GM23338 (cell line): ENCODE data around the gene MAGI1. TPM values are rescaled to one million over a fixed set of nuclear protein-coding genes. Genes with fewer than 3 reads are reported as not detected.
"Not testable (repeated sequence)": the region's sequence is repeated elsewhere in the genome, so short reads cannot be mapped to it uniquely, and the experiment has no call there.

Experiments used
- ATAC-seq: fragments of 200-7000 bp; cut with Tn5 transposase; 3 replicates; pipeline ENCODE4 v1.9.1; 2020
- DNase-seq: peaks from one replicate; pipeline ENCODE4 v3.0.0-alpha.2; 2015; ENCODE audit warnings: low spot score
- H2AFZ ChIP-seq: fragments of 200-600 bp; sonication (generic); 2 replicates; pipeline ENCODE4 v1.8.0; 2016; ENCODE audit warnings: antibody characterized with exemption, mild to moderate bottlenecking, moderate library complexity
- H3F3A ChIP-seq: fragments of 200-600 bp; sonication (generic); replicated peaks from 2 replicates; pipeline ENCODE4 v1.8.0; 2017; ENCODE audit warnings: antibody characterized with exemption, mixed run types, low read depth
- H3K27ac ChIP-seq: fragments of 200-600 bp; sonication (generic); 2 replicates; pipeline ENCODE4 v1.6.1; 2016; ENCODE audit warnings: low read depth
- H3K27me3 ChIP-seq: fragments of 200-600 bp; sonication (generic); 2 replicates; pipeline ENCODE4 v1.8.0; 2016; ENCODE audit warnings: mild to moderate bottlenecking, mixed run types, moderate library complexity; ENCODE audit not compliant: insufficient read depth
- H3K36me3 ChIP-seq: fragments of 200-600 bp; sonication (generic); 2 replicates; pipeline ENCODE4 v1.8.0; 2016; ENCODE audit warnings: mild to moderate bottlenecking; ENCODE audit not compliant: insufficient read depth
- H3K4me1 ChIP-seq: fragments of 200-600 bp; sonication (generic); 2 replicates; pipeline ENCODE4 v1.8.0; 2016; ENCODE audit warnings: mild to moderate bottlenecking, moderate library complexity; ENCODE audit not compliant: insufficient read depth
- H3K4me2 ChIP-seq: fragments of 200-600 bp; sonication (generic); 2 replicates; pipeline ENCODE4 v1.7.1; 2017; ENCODE audit warnings: mixed run types
- H3K4me3 ChIP-seq: fragments of 200-600 bp; sonication (generic); 2 replicates; pipeline ENCODE4 v1.6.1; 2016; ENCODE audit warnings: mixed run types
- H3K79me2 ChIP-seq: fragments of 200-600 bp; sonication (generic); replicated peaks from 2 replicates; pipeline ENCODE4 v1.8.0; 2017; ENCODE audit warnings: mild to moderate bottlenecking; ENCODE audit not compliant: insufficient read depth
- H3K9me2 ChIP-seq: fragments of 200-600 bp; sonication (generic); 2 replicates; pipeline ENCODE4 v1.8.0; 2017; ENCODE audit not compliant: insufficient read depth
- H4K20me1 ChIP-seq: fragments of 200-600 bp; sonication (generic); replicated peaks from 2 replicates; pipeline ENCODE4 v1.8.0; 2017; ENCODE audit warnings: mild to moderate bottlenecking; ENCODE audit not compliant: insufficient read depth
- H3K27ac Mint-ChIP-seq: 2 replicates; pipeline ENCODE4 v1.8.0; 2020; ENCODE audit warnings: inconsistent platforms, mild to moderate bottlenecking, moderate library complexity, mixed read lengths
- H3K27me3 Mint-ChIP-seq: 3 replicates; pipeline ENCODE4 v1.8.0; 2022; ENCODE audit warnings: low read depth, mild to moderate bottlenecking, moderate library complexity, mixed read lengths, inconsistent platforms; ENCODE audit not compliant: insufficient read depth, poor library complexity
- H3K36me3 Mint-ChIP-seq: 3 replicates; pipeline ENCODE4 v1.8.0; 2021; ENCODE audit warnings: low read depth, mild to moderate bottlenecking, inconsistent platforms, moderate library complexity, mixed read lengths
- H3K4me1 Mint-ChIP-seq: 3 replicates; pipeline ENCODE4 v1.8.0; 2020; ENCODE audit warnings: mild to moderate bottlenecking, inconsistent platforms, mixed read lengths
- H3K4me3 Mint-ChIP-seq: 3 replicates; pipeline ENCODE4 v1.8.0; 2021; ENCODE audit warnings: moderate library complexity, mild to moderate bottlenecking, inconsistent platforms, mixed read lengths
- H3K9me3 Mint-ChIP-seq: 3 replicates; pipeline ENCODE4 v1.8.0; 2020; ENCODE audit warnings: moderate library complexity, mild to moderate bottlenecking, inconsistent platforms, mixed read lengths
- polyA plus RNA-seq: library from polyadenylated mRNA; unstranded; fragments of >200 nt; fragmentation: Nextera tagmentation; extraction: Ambion mirVana; gene quantifications from 2 replicates; pipeline ENCODE4 v1.2.1, GENCODE V29; 2016
- total RNA-seq: library from RNA; depleted of rRNA; stranded (reverse); fragments of >200 nt; shearing (Covaris generic); gene quantifications from 2 replicates; pipeline ENCODE4 v1.2.3, GENCODE V29; 2014
- TF ChIP-seq, protein P1 (sequence below): fragments of 250-450 bp; sonication (Bioruptor Pico); IDR thresholded peaks from 2 replicates; pipeline ENCODE4 v1.5.0; 2020; ENCODE audit warnings: mild to moderate bottlenecking, moderate library complexity

The MAGI1 gene
- total and polyA plus RNA-seq, 2 experiments from 2014 or later = 27.4 to 71.2 TPM

DNA sequence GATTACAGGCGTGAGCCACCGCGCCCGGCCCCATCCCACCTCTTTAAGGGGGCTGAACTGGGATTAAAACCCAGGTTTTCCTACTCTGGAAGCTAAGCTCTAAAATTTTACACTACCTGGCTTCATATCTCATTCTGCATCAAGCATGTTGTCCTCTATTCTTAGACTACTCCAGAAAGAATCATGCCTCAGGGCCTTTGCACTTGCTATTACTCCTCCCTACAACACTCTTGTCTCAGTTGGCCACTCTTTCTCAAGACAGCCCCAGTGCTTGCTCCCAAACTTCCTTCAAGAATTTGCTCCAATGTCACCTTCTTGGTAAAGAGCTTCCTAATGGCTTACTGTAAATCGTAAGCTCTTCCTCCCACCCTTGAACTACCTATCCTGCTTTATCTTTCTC is 521.7 kb downstream of the MAGI1 start (continued):
- TF ChIP-seq, protein P1, sequence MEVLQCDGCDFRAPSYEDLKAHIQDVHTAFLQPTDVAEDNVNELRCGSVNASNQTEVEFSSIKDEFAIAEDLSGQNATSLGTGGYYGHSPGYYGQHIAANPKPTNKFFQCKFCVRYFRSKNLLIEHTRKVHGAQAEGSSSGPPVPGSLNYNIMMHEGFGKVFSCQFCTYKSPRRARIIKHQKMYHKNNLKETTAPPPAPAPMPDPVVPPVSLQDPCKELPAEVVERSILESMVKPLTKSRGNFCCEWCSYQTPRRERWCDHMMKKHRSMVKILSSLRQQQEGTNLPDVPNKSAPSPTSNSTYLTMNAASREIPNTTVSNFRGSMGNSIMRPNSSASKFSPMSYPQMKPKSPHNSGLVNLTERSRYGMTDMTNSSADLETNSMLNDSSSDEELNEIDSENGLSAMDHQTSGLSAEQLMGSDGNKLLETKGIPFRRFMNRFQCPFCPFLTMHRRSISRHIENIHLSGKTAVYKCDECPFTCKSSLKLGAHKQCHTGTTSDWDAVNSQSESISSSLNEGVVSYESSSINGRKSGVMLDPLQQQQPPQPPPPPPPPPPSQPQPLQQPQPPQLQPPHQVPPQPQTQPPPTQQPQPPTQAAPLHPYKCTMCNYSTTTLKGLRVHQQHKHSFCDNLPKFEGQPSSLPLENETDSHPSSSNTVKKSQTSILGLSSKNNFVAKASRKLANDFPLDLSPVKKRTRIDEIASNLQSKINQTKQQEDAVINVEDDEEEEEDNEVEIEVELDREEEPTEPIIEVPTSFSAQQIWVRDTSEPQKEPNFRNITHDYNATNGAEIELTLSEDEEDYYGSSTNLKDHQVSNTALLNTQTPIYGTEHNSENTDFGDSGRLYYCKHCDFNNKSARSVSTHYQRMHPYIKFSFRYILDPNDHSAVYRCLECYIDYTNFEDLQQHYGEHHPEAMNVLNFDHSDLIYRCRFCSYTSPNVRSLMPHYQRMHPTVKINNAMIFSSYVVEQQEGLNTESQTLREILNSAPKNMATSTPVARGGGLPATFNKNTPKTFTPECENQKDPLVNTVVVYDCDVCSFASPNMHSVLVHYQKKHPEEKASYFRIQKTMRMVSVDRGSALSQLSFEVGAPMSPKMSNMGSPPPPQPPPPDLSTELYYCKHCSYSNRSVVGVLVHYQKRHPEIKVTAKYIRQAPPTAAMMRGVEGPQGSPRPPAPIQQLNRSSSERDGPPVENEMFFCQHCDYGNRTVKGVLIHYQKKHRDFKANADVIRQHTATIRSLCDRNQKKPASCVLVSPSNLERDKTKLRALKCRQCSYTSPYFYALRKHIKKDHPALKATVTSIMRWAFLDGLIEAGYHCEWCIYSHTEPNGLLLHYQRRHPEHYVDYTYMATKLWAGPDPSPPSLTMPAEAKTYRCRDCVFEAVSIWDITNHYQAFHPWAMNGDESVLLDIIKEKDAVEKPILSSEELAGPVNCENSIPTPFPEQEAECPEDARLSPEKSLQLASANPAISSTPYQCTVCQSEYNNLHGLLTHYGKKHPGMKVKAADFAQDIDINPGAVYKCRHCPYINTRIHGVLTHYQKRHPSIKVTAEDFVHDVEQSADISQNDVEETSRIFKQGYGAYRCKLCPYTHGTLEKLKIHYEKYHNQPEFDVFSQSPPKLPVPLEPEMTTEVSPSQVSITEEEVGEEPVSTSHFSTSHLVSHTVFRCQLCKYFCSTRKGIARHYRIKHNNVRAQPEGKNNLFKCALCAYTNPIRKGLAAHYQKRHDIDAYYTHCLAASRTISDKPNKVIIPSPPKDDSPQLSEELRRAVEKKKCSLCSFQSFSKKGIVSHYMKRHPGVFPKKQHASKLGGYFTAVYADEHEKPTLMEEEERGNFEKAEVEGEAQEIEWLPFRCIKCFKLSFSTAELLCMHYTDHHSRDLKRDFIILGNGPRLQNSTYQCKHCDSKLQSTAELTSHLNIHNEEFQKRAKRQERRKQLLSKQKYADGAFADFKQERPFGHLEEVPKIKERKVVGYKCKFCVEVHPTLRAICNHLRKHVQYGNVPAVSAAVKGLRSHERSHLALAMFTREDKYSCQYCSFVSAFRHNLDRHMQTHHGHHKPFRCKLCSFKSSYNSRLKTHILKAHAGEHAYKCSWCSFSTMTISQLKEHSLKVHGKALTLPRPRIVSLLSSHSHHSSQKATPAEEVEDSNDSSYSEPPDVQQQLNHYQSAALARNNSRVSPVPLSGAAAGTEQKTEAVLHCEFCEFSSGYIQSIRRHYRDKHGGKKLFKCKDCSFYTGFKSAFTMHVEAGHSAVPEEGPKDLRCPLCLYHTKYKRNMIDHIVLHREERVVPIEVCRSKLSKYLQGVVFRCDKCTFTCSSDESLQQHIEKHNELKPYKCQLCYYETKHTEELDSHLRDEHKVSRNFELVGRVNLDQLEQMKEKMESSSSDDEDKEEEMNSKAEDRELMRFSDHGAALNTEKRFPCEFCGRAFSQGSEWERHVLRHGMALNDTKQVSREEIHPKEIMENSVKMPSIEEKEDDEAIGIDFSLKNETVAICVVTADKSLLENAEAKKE (CRISPR knock-in tag) = no peak

DNA sequence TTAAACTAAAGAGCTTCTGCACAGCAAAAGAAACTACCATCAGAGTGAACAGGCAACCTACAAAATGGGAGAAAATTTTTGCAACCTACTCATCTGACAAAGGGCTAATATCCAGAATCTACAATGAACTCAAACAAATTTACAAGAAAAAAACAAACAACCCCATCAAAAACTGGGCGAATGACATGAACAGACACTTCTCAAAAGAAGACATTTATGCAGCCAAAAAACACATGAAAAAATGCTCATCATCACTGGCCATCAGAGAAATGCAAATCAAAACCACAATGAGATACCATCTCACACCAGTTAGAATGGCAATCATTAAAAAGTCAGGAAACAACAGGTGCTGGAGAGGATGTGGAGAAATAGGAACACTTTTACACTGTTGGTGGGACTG is 524.4 kb downstream of the MAGI1 start:
- not testable (repeated sequence) for H3K27ac Mint-ChIP-seq, H3F3A ChIP-seq, ATAC-seq, H4K20me1 ChIP-seq, H3K36me3 ChIP-seq, H3K4me3 Mint-ChIP-seq, H3K4me1 ChIP-seq, H3K9me2 ChIP-seq, H3K4me2 ChIP-seq, DNase-seq, H3K27me3 Mint-ChIP-seq, H3K27ac ChIP-seq, H3K27me3 ChIP-seq, H2AFZ ChIP-seq, H3K4me3 ChIP-seq
- Mint-ChIP-seq H3K4me1 (peaks cover 14% of the 10 kb centered on the region), H3K36me3 (peaks cover 18% of the 10 kb centered on the region; the same call in 2 of the 3 replicates), H3K9me3 (peaks cover 18% of the 10 kb centered on the region)
- H3K79me2 ChIP-seq = peaks cover 47% of the 10 kb centered on the region

GRCh38 chr3:65509423-65509794 is 529.3 kb downstream of the MAGI1 start:
- peak overlapping the region; percentile 56 for H3K4me3 ChIP-seq
- peaks cover 51% of the 10 kb centered on the region for H3K79me2 ChIP-seq
- H3K9me3 Mint-ChIP-seq, H3K36me3 ChIP-seq, H3K27me3 ChIP-seq, ATAC-seq, H2AFZ ChIP-seq, H3K9me2 ChIP-seq, H4K20me1 ChIP-seq, H3K27me3 Mint-ChIP-seq, DNase-seq, H3F3A ChIP-seq: not testable (repeated sequence)
- peak overlapping the region; percentile 77 for H3K4me3 Mint-ChIP-seq
- peaks cover 11% of the 10 kb centered on the region for H3K4me1 ChIP-seq
- peak overlapping the region; percentile 76 for H3K4me2 ChIP-seq
- H3K27ac ChIP-seq = peak overlapping the region; percentile 93
- peaks cover 13% of the 10 kb centered on the region; the same call in 2 of the 3 replicates for H3K36me3 Mint-ChIP-seq
- H3K4me1 Mint-ChIP-seq = peaks cover 28% of the 10 kb centered on the region
- peak overlapping the region; percentile 99 for H3K27ac Mint-ChIP-seq
